ENCODE measurements around the gene AMZ2. TPM values are rescaled to one million over a fixed set of nuclear protein-coding genes. Genes with fewer than 3 reads are reported as not detected.
"Not testable (repeated sequence)": the region's sequence is repeated elsewhere in the genome, so short reads cannot be mapped to it uniquely, and the experiment has no call there.

The AMZ2 gene
- total RNA-seq, 1 donor from 2014 or later: 75.7 TPM

GRCh38 chr17:68208651-68209050 lies 39.2 kb upstream of the AMZ2 start:
- peaks cover 26% of the 10 kb centered on the region for H3K36me3 Mint-ChIP-seq (ENCODE audit: low read depth)
- H3K27me3 Mint-ChIP-seq (ENCODE audit: insufficient read depth); DNase-seq (ENCODE audit: low spot score); H3K9me3 Mint-ChIP-seq; H3K27ac Mint-ChIP-seq: not testable (repeated sequence)
- H3K4me1 Mint-ChIP-seq (ENCODE audit: low read depth): peaks cover 45% of the 10 kb centered on the region
- peak overlapping the region; percentile 12 for H3K4me3 Mint-ChIP-seq
- intact Hi-C loops (cut with micrococcal nuclease): loop anchor here (5.0 to 10.0 kb wide), 2 partner anchors 214 to 1906 kb away; partner anchors contain the start of genes C17orf58 and PRKCA

- H3K4me3 Mint-ChIP-seq; H3K27me3 Mint-ChIP-seq (ENCODE audit: insufficient read depth); DNase-seq (ENCODE audit: low spot score); H3K27ac Mint-ChIP-seq; H3K9me3 Mint-ChIP-seq: not testable (repeated sequence)
- intact Hi-C loops (cut with micrococcal nuclease): loop anchor here (5.0 to 10.0 kb wide), 2 partner anchors 215 to 1907 kb away; partner anchors contain the start of genes C17orf58 and PRKCA
- Mint-ChIP-seq H3K36me3 (ENCODE audit: low read depth) (peaks cover 33% of the 10 kb centered on the region), H3K4me1 (ENCODE audit: low read depth) (peaks cover 52% of the 10 kb centered on the region)
Observed at GRCh38 chr17:68209191-68209900, 38.5 kb upstream of the AMZ2 start.

GRCh38 chr17:68210570-68211315 lies 37.1 kb upstream of the AMZ2 start:
- H3K4me3 Mint-ChIP-seq: no peak overlapping the region
- intact Hi-C loops (cut with micrococcal nuclease): no loop called here
- no peak for DNase-seq (ENCODE audit: low spot score)
- no peak overlapping the region for H3K27ac Mint-ChIP-seq
- H3K9me3 Mint-ChIP-seq: no peaks in the 10 kb centered on the region
- peaks cover 55% of the 10 kb centered on the region for H3K4me1 Mint-ChIP-seq (ENCODE audit: low read depth)
- H3K27me3 Mint-ChIP-seq (ENCODE audit: insufficient read depth): no peaks in the 10 kb centered on the region
- H3K36me3 Mint-ChIP-seq (ENCODE audit: low read depth): peaks cover 36% of the 10 kb centered on the region

GRCh38 chr17:68213428-68214411 lies 34.1 kb upstream of the AMZ2 start:
- intact Hi-C loops (cut with micrococcal nuclease); H3K9me3 Mint-ChIP-seq; H3K27me3 Mint-ChIP-seq (ENCODE audit: insufficient read depth); H3K4me3 Mint-ChIP-seq; DNase-seq (ENCODE audit: low spot score); H3K27ac Mint-ChIP-seq: not testable (repeated sequence)
- H3K36me3 Mint-ChIP-seq (ENCODE audit: low read depth): peaks cover 35% of the 10 kb centered on the region
- H3K4me1 Mint-ChIP-seq (ENCODE audit: low read depth): peaks cover 35% of the 10 kb centered on the region

- Mint-ChIP-seq H3K4me1 (ENCODE audit: low read depth) (peaks cover 29% of the 10 kb centered on the region), H3K36me3 (ENCODE audit: low read depth) (peaks cover 36% of the 10 kb centered on the region)
- H3K9me3 Mint-ChIP-seq; H3K27ac Mint-ChIP-seq; H3K4me3 Mint-ChIP-seq; H3K27me3 Mint-ChIP-seq (ENCODE audit: insufficient read depth); intact Hi-C loops (cut with micrococcal nuclease); DNase-seq (ENCODE audit: low spot score): not testable (repeated sequence)
Observed at GRCh38 chr17:68215453-68215852, 32.4 kb upstream of the AMZ2 start.

DNA sequence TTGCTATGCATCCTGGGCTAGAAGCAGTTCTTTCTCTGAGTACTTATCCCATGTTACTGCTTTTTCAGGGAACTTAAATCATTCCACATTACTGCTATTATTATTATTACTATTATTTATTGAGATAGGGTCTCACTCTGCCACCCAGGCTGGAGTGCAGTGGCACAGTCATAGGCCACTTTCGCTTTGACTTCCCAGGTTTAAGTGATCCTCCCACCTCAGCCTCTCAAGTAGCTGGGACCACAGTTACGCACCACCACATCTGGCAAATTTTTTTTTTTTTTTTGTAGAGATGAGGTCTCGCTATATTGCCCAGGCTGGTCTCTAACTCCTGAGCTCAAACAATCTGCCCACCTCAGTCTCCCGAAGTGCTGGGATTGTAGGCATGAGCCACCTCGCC lies 28.4 kb upstream of the AMZ2 start:
- H3K4me1 Mint-ChIP-seq (ENCODE audit: low read depth); DNase-seq (ENCODE audit: low spot score); H3K9me3 Mint-ChIP-seq; H3K27ac Mint-ChIP-seq; H3K27me3 Mint-ChIP-seq (ENCODE audit: insufficient read depth); intact Hi-C loops (cut with micrococcal nuclease); H3K4me3 Mint-ChIP-seq: not testable (repeated sequence)
- H3K36me3 Mint-ChIP-seq (ENCODE audit: low read depth): peaks cover 23% of the 10 kb centered on the region

- H3K27me3 Mint-ChIP-seq (ENCODE audit: insufficient read depth); intact Hi-C loops (cut with micrococcal nuclease); H3K9me3 Mint-ChIP-seq; H3K4me1 Mint-ChIP-seq (ENCODE audit: low read depth); H3K4me3 Mint-ChIP-seq; H3K27ac Mint-ChIP-seq; DNase-seq (ENCODE audit: low spot score): not testable (repeated sequence)
- peaks cover 21% of the 10 kb centered on the region for H3K36me3 Mint-ChIP-seq (ENCODE audit: low read depth)
Observed at GRCh38 chr17:68220186-68220585, 27.7 kb upstream of the AMZ2 start.

DNA sequence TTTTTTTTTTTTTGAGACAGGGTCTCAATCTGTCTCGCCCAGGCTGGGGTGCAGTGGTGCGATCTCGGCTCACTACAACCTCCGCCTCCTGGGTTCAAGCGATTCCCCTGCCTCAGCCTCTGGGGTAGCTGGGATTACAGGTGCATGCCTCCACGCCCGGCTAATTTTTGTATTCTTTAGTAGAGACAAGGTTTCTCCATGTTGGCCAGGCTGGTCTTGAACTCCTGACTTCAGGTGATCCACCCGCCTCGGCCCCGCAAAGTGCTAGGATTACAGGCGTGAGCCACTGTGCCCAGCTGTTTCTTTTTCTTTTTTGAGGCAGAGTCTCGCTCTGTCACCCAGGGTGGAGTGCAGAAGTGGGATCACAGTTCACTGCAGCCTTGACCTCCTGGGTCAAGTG lies 27.1 kb upstream of the AMZ2 start:
- H3K4me3 Mint-ChIP-seq; DNase-seq (ENCODE audit: low spot score); H3K9me3 Mint-ChIP-seq; H3K27me3 Mint-ChIP-seq (ENCODE audit: insufficient read depth); H3K27ac Mint-ChIP-seq; intact Hi-C loops (cut with micrococcal nuclease); H3K4me1 Mint-ChIP-seq (ENCODE audit: low read depth): not testable (repeated sequence)
- H3K36me3 Mint-ChIP-seq (ENCODE audit: low read depth): peaks cover 21% of the 10 kb centered on the region

GRCh38 chr17:68221786-68222185 lies 26.1 kb upstream of the AMZ2 start:
- intact Hi-C loops (cut with micrococcal nuclease): no loop called here
- no peak overlapping the region for H3K27ac Mint-ChIP-seq
- no peaks in the 10 kb centered on the region for H3K27me3 Mint-ChIP-seq (ENCODE audit: insufficient read depth)
- no peaks in the 10 kb centered on the region for H3K9me3 Mint-ChIP-seq
- H3K4me1 Mint-ChIP-seq (ENCODE audit: low read depth): no peaks in the 10 kb centered on the region
- H3K4me3 Mint-ChIP-seq: no peak overlapping the region
- H3K36me3 Mint-ChIP-seq (ENCODE audit: low read depth): peaks cover 21% of the 10 kb centered on the region
- DNase-seq (ENCODE audit: low spot score): no peak

DNA sequence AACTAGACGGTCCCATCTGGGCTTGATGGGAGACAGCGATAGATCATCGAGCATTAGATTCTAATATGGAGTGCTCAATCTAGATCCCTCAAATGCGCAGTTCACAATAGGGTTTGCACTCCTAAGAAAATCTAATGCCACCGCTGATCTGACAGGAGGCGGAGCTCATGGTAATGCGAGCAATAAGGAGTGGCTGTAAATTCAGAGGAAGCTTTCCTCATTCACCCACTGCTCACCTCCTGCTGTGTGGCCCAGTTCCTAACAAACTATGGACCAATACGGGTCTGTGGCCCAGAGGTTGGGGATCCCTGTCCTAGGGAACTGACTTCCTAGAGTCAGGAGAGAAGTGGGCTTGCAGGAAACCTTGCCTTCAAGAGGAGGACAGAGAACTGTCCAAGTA lies 25.2 kb upstream of the AMZ2 start:
- Mint-ChIP-seq H3K4me3 (no peak overlapping the region), H3K27me3 (ENCODE audit: insufficient read depth) (no peaks in the 10 kb centered on the region), H3K36me3 (ENCODE audit: low read depth) (peaks cover 22% of the 10 kb centered on the region), H3K4me1 (ENCODE audit: low read depth) (peaks cover 3% of the 10 kb centered on the region), H3K27ac (no peak overlapping the region), H3K9me3 (no peaks in the 10 kb centered on the region)
- DNase-seq (ENCODE audit: low spot score): no peak
- intact Hi-C loops (cut with micrococcal nuclease): no loop called here

GRCh38 chr17:68225055-68225454 lies 22.8 kb upstream of the AMZ2 start:
- H3K27ac Mint-ChIP-seq; H3K27me3 Mint-ChIP-seq (ENCODE audit: insufficient read depth); H3K4me3 Mint-ChIP-seq; H3K9me3 Mint-ChIP-seq; DNase-seq (ENCODE audit: low spot score); intact Hi-C loops (cut with micrococcal nuclease): not testable (repeated sequence)
- H3K36me3 Mint-ChIP-seq (ENCODE audit: low read depth): peaks cover 13% of the 10 kb centered on the region
- peaks cover 18% of the 10 kb centered on the region for H3K4me1 Mint-ChIP-seq (ENCODE audit: low read depth)

GRCh38 chr17:68228039-68228680 lies 19.7 kb upstream of the AMZ2 start:
- H3K27ac Mint-ChIP-seq: peak overlapping the region; percentile 77
- DNase-seq (ENCODE audit: low spot score); intact Hi-C loops (cut with micrococcal nuclease); H3K9me3 Mint-ChIP-seq; H3K4me3 Mint-ChIP-seq; H3K27me3 Mint-ChIP-seq (ENCODE audit: insufficient read depth); H3K36me3 Mint-ChIP-seq (ENCODE audit: low read depth): not testable (repeated sequence)
- peaks cover 18% of the 10 kb centered on the region for H3K4me1 Mint-ChIP-seq (ENCODE audit: low read depth)

Measured in activated T-helper 1 cell treated with anti-CD3 and anti-CD28 coated beads, Interleukin-12 subunit alpha, Interleukin-12 subunit beta, Interleukin-2, Interleukin-4 antibody, amounts not matched to agents 30 ng/mL and 10 ng/mL and 1 ng/mL, durations not matched to agents 14 hours and 24 hours and 36 hours (primary cell).